Measurements from ENCODE around the gene MMP24OS.

MMP24OS gene

DNA sequence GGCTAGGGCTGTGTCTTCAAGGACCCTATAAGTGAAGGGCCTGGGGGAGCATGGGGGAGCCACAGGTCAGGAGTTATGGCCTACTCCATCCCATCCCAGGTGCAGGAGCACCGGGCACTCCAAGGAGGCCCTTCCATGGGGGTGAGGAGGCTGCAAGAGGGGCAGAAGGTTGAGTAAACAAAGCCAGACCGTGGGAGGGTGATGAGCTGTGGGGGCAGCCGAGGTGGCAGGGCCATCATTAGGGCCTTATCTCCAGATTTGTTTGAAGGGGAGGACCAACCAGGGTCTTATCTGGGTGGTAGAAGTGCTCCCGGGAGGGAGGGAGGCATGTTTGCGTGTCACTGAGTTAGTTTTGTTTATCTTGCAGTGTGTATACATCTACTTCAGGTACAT lies 16.4 kb upstream of the MMP24OS start:
- TF ChIP-seq, protein P1, sequence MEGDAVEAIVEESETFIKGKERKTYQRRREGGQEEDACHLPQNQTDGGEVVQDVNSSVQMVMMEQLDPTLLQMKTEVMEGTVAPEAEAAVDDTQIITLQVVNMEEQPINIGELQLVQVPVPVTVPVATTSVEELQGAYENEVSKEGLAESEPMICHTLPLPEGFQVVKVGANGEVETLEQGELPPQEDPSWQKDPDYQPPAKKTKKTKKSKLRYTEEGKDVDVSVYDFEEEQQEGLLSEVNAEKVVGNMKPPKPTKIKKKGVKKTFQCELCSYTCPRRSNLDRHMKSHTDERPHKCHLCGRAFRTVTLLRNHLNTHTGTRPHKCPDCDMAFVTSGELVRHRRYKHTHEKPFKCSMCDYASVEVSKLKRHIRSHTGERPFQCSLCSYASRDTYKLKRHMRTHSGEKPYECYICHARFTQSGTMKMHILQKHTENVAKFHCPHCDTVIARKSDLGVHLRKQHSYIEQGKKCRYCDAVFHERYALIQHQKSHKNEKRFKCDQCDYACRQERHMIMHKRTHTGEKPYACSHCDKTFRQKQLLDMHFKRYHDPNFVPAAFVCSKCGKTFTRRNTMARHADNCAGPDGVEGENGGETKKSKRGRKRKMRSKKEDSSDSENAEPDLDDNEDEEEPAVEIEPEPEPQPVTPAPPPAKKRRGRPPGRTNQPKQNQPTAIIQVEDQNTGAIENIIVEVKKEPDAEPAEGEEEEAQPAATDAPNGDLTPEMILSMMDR (IDR thresholded peaks at IDR 0.05; ENCODE audit: borderline replicate concordance, insufficient read depth, low read depth, low read length), result no peak

DNA sequence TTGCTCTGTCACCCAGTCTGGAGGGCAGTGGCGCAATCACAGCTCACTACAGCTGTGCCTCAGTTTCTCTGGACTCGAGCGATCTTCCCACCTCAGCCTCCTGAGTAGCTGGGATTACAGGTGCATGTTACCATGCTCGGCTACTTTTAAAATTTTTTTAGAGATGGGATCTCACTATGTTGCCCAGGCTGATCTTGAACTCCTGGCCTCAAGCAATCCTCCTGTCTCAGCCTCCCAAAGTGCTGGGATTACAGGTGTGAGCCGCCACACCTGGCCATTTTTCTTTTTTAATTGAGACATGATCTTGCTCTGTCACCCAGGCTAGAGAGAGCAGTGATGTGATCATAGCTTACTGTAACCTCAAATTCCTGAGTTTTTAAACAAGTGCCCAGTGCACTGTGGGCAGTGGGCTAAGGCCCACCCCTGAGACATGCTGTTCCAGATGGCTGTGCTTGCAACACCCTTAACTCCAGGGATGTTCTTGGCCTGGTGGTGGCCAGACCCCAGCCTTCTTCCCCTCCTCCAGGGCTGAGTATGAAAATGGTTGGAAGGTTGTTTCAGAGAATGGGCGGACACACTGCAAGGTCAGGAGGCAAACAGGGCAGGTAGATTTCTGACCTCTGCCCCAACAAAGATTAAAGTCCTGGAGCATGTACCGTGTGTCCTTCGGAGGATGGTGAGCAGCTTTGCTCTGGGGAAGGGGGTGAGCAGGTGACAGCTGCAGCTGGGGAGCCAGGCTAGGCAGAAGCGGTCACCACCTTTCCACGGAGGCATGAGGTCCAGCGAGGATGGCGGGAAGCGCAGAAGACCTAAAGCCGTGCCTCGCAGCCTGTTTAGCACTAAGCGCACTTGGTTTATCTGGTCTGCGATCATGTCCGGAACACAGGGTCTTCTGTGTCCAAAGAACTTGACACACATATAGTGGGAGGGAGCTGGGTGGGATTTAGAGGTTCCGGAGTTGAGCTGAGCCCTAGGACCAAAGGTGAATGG lies 15.7 kb upstream of the MMP24OS start:
- no peak overlapping the region for H3K4me3 ChIP-seq (ENCODE audit: low read depth, low read length)
- TF ChIP-seq, protein P1 (IDR thresholded peaks at IDR 0.05; ENCODE audit: borderline replicate concordance, insufficient read depth, low read depth, low read length), result no peak

More for the DNA sequence above, 16.4 kb upstream of the MMP24OS start:
- no peak overlapping the region for H3K4me3 ChIP-seq (ENCODE audit: low read depth, low read length)

DNA sequence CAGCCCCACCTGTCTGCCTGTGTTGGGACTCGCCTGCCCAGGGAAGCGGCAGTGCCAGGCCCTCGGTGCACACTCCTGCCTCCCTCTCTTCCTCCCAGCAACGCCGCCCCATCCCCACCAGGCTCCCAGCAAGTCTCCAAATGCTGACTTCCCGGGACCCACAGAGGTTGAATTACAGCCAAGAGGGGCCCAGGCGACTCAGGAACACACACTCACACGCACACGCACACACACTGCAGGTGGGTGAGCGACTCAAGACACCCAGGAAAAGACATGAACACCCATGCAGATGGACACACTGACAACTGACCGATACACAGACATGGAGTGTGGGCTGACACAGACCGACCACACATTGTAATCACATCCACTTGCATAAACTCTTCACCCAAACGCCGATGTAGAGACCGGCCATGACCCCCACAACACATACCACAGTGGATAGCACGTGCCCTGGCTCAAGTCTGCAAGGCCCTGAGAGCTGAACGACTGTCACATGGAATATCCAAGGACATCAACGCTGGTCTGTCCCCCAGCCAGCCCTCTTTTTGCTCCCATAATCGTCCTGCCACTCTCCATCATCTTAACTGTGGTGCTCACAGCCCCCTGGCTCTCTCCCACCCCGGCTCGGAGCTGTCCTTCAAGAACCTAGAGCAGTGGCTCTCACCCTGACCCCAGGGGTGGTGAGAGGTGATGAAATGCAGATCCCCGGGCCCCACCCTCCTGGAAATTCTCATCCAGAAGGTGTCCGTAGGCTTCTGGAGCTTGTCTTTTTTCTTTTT lies 14.8 kb upstream of the MMP24OS start:
- no peak overlapping the region for H3K4me3 ChIP-seq (ENCODE audit: low read depth, low read length)
- TF ChIP-seq, protein P1 (IDR thresholded peaks at IDR 0.05; ENCODE audit: borderline replicate concordance, insufficient read depth, low read depth, low read length), result no peak

DNA sequence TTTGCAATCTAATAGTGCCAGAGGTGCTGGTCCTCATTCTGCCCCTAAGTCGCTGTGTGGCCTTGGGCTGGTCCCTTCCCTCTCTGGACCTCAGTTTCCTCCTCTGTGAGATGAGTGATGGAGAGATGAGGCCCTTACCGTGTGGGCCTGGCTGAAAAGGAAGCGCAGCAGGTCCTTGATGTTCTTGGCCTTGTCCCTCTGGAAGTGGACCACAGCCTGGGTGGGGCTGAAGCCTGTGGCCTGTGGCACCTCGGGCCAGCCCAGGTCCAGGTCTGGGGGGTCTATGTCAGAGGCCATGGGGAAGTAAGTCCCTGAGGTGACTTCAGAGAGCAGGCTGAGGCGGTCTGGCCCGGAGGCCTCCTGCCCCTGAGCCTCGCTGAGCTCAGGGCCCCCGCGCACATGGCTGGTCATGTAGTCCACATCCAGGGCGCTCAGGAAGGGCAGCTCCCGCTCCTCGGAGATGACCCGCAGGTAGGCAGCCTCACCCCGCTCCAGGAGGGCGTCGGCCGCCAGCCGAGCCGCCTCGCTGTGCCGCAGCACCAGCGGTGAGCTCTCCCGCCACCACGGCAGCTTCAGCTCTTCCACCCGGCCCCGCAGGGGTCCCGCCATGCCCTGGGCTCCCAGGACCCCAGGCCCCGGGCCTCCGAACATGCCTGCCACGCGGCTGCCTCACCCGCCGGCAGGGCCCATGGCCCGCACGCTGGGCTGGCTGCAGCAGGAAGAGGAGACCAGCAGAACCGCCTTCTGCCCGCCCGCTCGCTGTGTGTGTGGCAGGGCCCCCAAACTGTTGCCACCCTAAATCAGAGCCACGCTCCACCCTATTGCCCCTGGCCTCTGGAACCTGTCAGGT lies 14.0 kb upstream of the MMP24OS start, which contains the start of gene FAM83C:
FAM83C (minus strand) TSS at position 772 of the 850 bp plus-strand sequence; CDS start at position 651, 121 bp downstream.
- TF ChIP-seq, protein P1 (IDR thresholded peaks at IDR 0.05; ENCODE audit: borderline replicate concordance, insufficient read depth, low read depth, low read length), result no peak
- H3K4me3 ChIP-seq (ENCODE audit: low read depth, low read length), result no peak within 1 kb of the TSS

DNA sequence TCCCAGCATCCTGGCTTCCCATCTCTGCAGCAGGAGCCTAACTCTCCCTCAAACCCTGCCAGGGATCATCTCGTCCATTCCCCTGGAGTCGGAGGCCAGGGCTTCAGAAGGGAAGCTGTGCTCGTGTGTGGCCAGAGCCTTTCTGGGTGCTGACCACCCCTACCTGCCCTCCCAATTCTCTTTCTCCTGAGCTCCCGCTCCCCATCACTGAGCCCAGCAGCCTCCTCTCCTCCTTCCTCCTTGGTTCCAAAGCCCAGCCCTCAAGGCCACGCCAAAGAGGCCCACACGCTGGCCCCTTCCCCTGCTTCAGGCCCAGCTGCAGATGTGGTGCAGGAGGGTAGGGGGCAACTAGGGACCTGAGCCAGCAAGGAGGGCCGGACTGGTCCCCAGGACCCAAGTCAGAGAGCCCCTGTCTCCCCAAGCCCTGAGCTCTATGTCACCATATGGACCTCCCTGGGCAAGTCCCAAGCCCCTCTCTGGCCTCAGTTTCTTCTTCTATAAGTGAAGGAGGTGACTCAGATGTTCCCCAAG lies 13.0 kb upstream of the MMP24OS start:
- TF ChIP-seq, protein P1 (IDR thresholded peaks at IDR 0.05; ENCODE audit: borderline replicate concordance, insufficient read depth, low read depth, low read length), result no peak
- H3K4me3 ChIP-seq (ENCODE audit: low read depth, low read length), result no peak overlapping the region

DNA sequence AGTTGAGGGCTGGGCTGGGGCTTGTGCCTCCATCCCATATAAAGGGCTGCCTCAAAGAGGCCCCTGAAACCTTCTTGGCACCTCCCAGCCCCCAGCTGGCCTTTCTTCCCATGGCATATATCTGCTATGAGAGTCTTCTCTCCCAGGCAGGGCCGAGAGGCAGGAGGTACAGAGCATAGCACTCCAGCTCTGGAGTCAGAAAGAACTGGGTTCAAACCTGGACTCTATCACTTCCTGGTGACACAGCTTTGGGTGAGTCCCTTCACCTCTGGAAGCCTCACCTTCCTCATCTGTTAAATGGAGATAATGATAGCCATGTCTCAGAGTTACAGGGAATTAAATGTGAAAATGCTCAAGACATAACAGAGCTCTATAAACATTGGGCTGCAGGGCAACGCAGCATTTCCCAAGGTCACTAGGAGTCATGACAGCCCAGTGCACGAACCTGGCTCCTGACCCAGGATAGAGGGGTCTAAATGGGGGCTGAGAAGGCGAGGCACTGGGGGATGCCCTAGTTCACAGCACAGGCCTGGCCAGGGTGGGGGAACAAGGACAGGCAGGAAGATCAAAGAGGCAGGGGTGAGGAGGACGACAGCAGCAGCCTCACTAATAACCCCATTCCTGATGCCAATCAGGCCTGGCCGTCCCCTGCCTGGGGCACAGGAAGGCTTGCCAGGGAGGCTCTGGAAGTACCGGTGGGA lies 12.4 kb upstream of the MMP24OS start:
- H3K4me3 ChIP-seq (ENCODE audit: low read depth, low read length), result no peak overlapping the region
- TF ChIP-seq, protein P1 (IDR thresholded peaks at IDR 0.05; ENCODE audit: borderline replicate concordance, insufficient read depth, low read depth, low read length), result no peak
